Activated naive CD4-positive, alpha-beta T cell treated with anti-CD3 and anti-CD28 coated beads, Interleukin-2, amount 50 U/mL, for 72 hours (primary cell): ENCODE measurements around the gene KCNH1. TPM values are rescaled to one million over a fixed set of nuclear protein-coding genes. Genes with fewer than 3 reads are reported as not detected.

Experiments used
- ATAC-seq, 2 donors: fragments of 150-1000 bp; cut with Tn5 transposase; 2 replicates each; pipeline ENCODE4 v1.10.0; 2021; ENCODE audit warnings: mild to moderate bottlenecking in 2 of 2, moderate library complexity in 2 of 2
- DNase-seq, 2 donors: peaks; one replicate each; pipeline ENCODE4 v3.0.0; 2021 to 2022; ENCODE audit warnings: low spot score in 2 of 2
- H3K27ac Mint-ChIP-seq, 2 donors: one replicate each; pipeline ENCODE4 v1.8.0; 2022; ENCODE audit warnings: mild to moderate bottlenecking in 2 of 2, mixed read lengths in 2 of 2
- H3K36me3 Mint-ChIP-seq, 2 donors: one replicate each; pipeline ENCODE4 v1.8.0; 2022; ENCODE audit warnings: mixed read lengths in 2 of 2
- H3K9me3 Mint-ChIP-seq, 2 donors: one replicate each; pipeline ENCODE4 v1.8.0; 2022; ENCODE audit warnings: mixed read lengths in 2 of 2
- total RNA-seq, 2 donors: library from RNA; stranded (reverse); gene quantifications; one replicate each; pipeline ENCODE4 v1.2.3, GENCODE V29; 2022

KCNH1 gene
- total RNA-seq, 2 donors from 2014 or later: not detected

GRCh38 chr1:210750468-210750867, 383.5 kb downstream of the KCNH1 start:
- Mint-ChIP-seq H3K9me3 (no peaks in the 10 kb centered on the region), H3K27ac (no peak overlapping the region), H3K36me3 (no peaks in the 10 kb centered on the region)
- ATAC-seq: no peak
- no peak for DNase-seq

GRCh38 chr1:210748796-210749195, 385.2 kb downstream of the KCNH1 start:
- Mint-ChIP-seq H3K36me3 (no peaks in the 10 kb centered on the region), H3K9me3 (no peaks in the 10 kb centered on the region), H3K27ac (no peak overlapping the region)
- ATAC-seq: no peak
- no peak for DNase-seq

- Mint-ChIP-seq H3K9me3 (no peaks in the 10 kb centered on the region), H3K36me3 (no peaks in the 10 kb centered on the region), H3K27ac (no peak overlapping the region)
- DNase-seq (no peak), ATAC-seq (no peak)
Observed at GRCh38 chr1:210747890-210748289, 386.1 kb downstream of the KCNH1 start.

- ATAC-seq (no peak), DNase-seq (no peak)
- Mint-ChIP-seq H3K27ac (no peak overlapping the region), H3K9me3 (no peaks in the 10 kb centered on the region), H3K36me3 (no peaks in the 10 kb centered on the region)
Observed at GRCh38 chr1:210747112-210747511, 386.8 kb downstream of the KCNH1 start.

GRCh38 chr1:210746024-210746731, 387.8 kb downstream of the KCNH1 start:
- no peaks in the 10 kb centered on the region for H3K36me3 Mint-ChIP-seq
- DNase-seq (no peak), ATAC-seq (peak in 1 of 2 donors; percentile 40)
- no peak overlapping the region for H3K27ac Mint-ChIP-seq
- H3K9me3 Mint-ChIP-seq: no peaks in the 10 kb centered on the region

GRCh38 chr1:210743038-210743437, 390.9 kb downstream of the KCNH1 start:
- ATAC-seq (no peak), DNase-seq (no peak)
- no peaks in the 10 kb centered on the region for H3K36me3 Mint-ChIP-seq
- peak overlapping the region in 1 of 2 donors; percentile 0 for H3K27ac Mint-ChIP-seq
- H3K9me3 Mint-ChIP-seq: no peaks in the 10 kb centered on the region

GRCh38 chr1:210741564-210741963, 392.4 kb downstream of the KCNH1 start:
- no peak overlapping the region for H3K27ac Mint-ChIP-seq
- DNase-seq (no peak), ATAC-seq (no peak)
- H3K9me3 Mint-ChIP-seq: no peaks in the 10 kb centered on the region
- no peaks in the 10 kb centered on the region for H3K36me3 Mint-ChIP-seq

- no peaks in the 10 kb centered on the region for H3K36me3 Mint-ChIP-seq
- H3K9me3 Mint-ChIP-seq: no peaks in the 10 kb centered on the region
- no peak overlapping the region for H3K27ac Mint-ChIP-seq
- DNase-seq (no peak), ATAC-seq (no peak)
Observed at GRCh38 chr1:210739627-210740026, 394.3 kb downstream of the KCNH1 start.

- H3K36me3 Mint-ChIP-seq: no peaks in the 10 kb centered on the region
- no peaks in the 10 kb centered on the region for H3K9me3 Mint-ChIP-seq
- DNase-seq: no peak
Observed at GRCh38 chr1:210738256-210738655, 395.7 kb downstream of the KCNH1 start.

GRCh38 chr1:210736713-210737112, 397.2 kb downstream of the KCNH1 start:
- Mint-ChIP-seq H3K27ac (no peak overlapping the region), H3K36me3 (no peaks in the 10 kb centered on the region), H3K9me3 (no peaks in the 10 kb centered on the region)
- ATAC-seq (no peak), DNase-seq (no peak)

More at GRCh38 chr1:210738256-210738655, 395.7 kb downstream of the KCNH1 start:
- no peak for ATAC-seq
- no peak overlapping the region for H3K27ac Mint-ChIP-seq

- H3K9me3 Mint-ChIP-seq: no peaks in the 10 kb centered on the region
- no peak for DNase-seq
Observed at GRCh38 chr1:210731597-210731996, 402.4 kb downstream of the KCNH1 start.

GRCh38 chr1:210731193-210731592, 402.8 kb downstream of the KCNH1 start:
- H3K27ac Mint-ChIP-seq: no peak overlapping the region
- no peaks in the 10 kb centered on the region for H3K36me3 Mint-ChIP-seq
- H3K9me3 Mint-ChIP-seq: no peaks in the 10 kb centered on the region
- ATAC-seq (no peak), DNase-seq (no peak)

More at GRCh38 chr1:210731597-210731996, 402.4 kb downstream of the KCNH1 start:
- Mint-ChIP-seq H3K27ac (no peak overlapping the region), H3K36me3 (no peaks in the 10 kb centered on the region)
- ATAC-seq: no peak

- no peak for ATAC-seq
- no peak for DNase-seq
- Mint-ChIP-seq H3K9me3 (no peaks in the 10 kb centered on the region), H3K36me3 (no peaks in the 10 kb centered on the region), H3K27ac (no peak overlapping the region)
Observed at GRCh38 chr1:210730023-210730422, 403.9 kb downstream of the KCNH1 start.

- Mint-ChIP-seq H3K27ac (no peak overlapping the region), H3K9me3 (no peaks in the 10 kb centered on the region), H3K36me3 (no peaks in the 10 kb centered on the region)
- no peak for ATAC-seq
- no peak for DNase-seq
Observed at GRCh38 chr1:210728437-210729149, 405.4 kb downstream of the KCNH1 start.

- ATAC-seq (no peak), DNase-seq (no peak)
- no peaks in the 10 kb centered on the region for H3K9me3 Mint-ChIP-seq
- H3K36me3 Mint-ChIP-seq: no peaks in the 10 kb centered on the region
- no peak overlapping the region for H3K27ac Mint-ChIP-seq
Observed at GRCh38 chr1:210727709-210728108, 406.2 kb downstream of the KCNH1 start.

GRCh38 chr1:210726621-210727020, 407.3 kb downstream of the KCNH1 start:
- ATAC-seq (peak in 1 of 2 donors; percentile 35), DNase-seq (peak in 1 of 2 donors; percentile 35)
- no peaks in the 10 kb centered on the region for H3K36me3 Mint-ChIP-seq

GRCh38 chr1:210724768-210725167, 409.2 kb downstream of the KCNH1 start:
- ATAC-seq (no peak), DNase-seq (no peak)
- Mint-ChIP-seq H3K9me3 (no peaks in the 10 kb centered on the region), H3K36me3 (no peaks in the 10 kb centered on the region), H3K27ac (no peak overlapping the region)

More at GRCh38 chr1:210726621-210727020, 407.3 kb downstream of the KCNH1 start:
- no peak overlapping the region for H3K27ac Mint-ChIP-seq
- H3K9me3 Mint-ChIP-seq: no peaks in the 10 kb centered on the region

GRCh38 chr1:210723646-210724045, 410.3 kb downstream of the KCNH1 start:
- Mint-ChIP-seq H3K27ac (no peak overlapping the region), H3K9me3 (no peaks in the 10 kb centered on the region), H3K36me3 (no peaks in the 10 kb centered on the region)
- ATAC-seq: no peak
- DNase-seq: no peak
